GM19238 (cell line): ENCODE results near the gene SMIM5.
A peak's percentile ranks its signal among the peaks of the same experiment; 100 is the strongest.
"Not testable (repeated sequence)": the region's sequence is repeated elsewhere in the genome, so short reads cannot be mapped to it uniquely, and the experiment has no call there.

Source experiments
- DNase-seq: peaks from one replicate; pipeline ENCODE4 v3.0.0; 2011; ENCODE audit warnings: low spot score; ENCODE audit not compliant: insufficient read length

The SMIM5 gene

DNA sequence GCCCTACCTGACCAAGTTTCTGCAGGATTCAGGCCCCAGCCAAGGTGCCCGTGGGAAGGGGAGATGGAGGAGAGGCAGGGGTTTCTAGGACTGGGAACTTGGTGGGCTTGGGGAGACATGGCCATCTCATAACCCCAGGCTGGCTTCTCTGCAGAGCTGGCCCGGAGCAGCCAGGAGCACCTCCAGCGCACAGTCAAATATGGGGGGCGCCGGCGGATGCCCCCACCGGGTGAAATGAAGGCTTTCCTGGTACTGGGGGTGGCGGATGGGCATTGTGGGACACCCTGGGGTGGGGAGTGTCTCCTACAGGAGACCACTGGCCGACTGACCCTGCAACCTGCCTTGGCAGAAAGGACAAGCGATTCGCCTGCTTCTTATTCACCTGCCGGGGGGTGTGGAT, 9.2 kb upstream of the SMIM5 start:
- DNase-seq = no peak

GRCh38 chr17:75624714-75625345, 8.4 kb upstream of the SMIM5 start:
- DNase-seq = no peak

DNA sequence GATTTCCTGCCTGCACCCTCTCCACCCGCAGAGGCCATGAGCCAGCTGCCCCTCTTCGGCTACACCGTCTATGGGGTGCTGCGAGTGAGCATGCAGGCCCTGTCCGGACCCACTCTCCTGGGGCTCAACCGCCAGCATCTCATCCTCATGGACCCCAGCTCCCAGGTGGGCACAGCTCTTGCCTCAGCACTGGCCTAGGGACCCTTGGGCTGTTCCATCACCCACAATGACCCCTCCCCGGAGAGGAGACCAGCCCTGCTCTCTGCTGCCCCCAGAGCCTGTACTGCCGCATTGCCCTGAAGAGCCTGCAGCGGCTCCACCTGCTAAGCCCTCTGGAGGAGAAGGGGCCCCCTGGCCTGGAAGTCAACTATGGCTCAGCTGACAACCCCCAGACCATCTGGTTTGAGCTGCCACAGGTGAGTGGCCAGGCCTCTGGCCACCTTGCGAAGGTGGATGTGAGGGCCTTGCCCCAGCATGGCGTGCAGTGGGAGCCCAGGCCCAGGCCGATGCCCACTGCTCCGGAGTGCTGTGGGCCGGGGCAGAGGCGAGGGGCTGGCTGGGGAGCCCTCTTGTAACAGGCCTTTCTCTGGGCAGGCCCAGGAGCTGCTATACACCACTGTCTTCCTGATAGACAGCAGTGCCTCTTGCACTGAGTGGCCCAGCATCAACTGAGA, 7.3 kb upstream of the SMIM5 start:
- peak; percentile 59 for DNase-seq

GRCh38 chr17:75626496-75627038, 6.7 kb upstream of the SMIM5 start:
- DNase-seq = no peak

DNA sequence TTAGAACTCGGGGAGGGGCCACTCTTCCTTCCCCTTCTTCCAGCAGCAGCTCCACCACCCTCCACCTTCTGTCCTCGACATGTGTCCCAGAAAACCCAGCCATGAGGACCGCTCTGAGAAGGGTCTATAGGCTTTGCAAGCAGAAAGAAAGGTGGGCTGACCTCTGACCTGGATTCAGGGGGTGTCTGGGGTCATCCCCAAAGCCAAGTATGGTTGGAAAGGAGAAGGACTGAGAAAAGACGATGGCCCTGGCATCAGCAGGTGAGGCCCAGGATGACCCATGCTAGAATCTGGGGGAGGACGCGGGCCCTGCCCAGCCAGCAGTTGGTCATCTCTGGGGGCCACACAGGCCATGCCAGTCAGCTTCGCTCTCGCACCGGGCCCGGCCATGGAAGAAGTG, 6.1 kb upstream of the SMIM5 start:
- DNase-seq = no peak

DNA sequence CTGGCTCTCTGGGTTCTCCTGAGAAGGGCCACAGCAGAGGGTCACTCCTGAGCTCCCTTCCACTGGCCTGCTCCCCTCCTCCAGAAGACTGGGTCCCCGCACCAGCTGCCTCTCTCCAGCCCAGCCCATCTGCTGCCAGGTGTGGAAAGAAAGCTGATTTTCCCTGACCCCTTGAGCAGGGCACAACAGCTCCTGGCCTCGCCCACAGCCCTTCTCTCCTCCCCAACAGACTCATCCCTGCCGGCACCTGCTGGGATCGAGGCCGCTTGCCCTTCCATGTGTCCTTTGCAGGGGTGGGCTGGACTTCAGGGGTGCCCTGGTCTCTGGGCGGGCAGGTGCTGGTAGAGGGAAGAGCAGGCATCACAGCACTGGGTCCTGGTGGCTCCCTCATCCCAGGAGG, 4.8 kb upstream of the SMIM5 start:
- no peak for DNase-seq

GRCh38 chr17:75629157-75629556, 4.1 kb upstream of the SMIM5 start:
- no peak for DNase-seq

DNA sequence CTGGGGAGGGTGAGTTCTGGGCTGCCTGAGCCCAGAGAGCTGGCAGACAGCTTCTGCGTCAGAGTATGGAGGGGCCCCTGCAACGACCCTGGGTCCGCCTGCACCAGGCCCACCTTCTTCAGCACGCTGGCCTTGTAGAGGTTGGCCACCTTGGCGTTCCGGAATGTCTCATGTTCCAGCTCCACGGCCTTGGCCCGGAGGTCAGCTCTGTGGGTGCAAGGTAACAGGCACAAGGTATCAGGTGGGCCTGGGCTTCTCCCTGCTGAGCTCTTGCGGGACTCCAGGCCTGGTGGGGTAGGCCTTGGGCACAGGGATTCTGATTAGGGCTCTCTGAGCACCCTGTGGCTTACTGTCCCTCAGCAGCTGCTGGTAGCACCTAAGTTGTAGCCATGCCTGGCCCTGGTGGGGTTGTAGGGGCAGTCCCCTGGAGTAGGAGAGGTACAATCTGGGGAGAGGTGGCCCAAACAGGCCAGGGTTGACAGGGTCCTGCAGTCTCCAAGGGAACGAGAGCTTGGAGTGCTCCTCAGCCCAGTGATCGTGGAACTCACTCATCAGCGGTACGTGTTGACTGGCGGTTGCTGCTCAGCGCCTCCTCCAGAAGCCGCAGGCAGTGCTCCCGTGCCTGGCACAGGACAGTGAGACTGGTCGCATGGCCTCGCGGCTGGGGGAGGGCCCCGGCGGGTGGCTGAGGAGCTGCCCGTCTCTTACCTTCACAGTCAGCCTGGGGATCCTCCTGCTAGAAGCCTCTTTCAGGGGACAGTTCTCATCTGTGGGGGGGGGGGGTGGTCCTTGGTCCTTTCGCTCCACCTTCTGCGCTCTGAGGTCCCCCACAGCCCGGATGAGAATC, 2.9 kb upstream of the SMIM5 start:
- DNase-seq = no peak

GRCh38 chr17:75631353-75631752, 1.9 kb upstream of the SMIM5 start:
- no peak for DNase-seq

GRCh38 chr17:75632428-75632827, 806 bp upstream of the SMIM5 start:
- no peak for DNase-seq

- DNase-seq = peak; percentile 82
Observed at GRCh38 chr17:75633486-75634375, 497 bp downstream of the SMIM5 start.

- DNase-seq = no peak
Observed at GRCh38 chr17:75634376-75634740, 1.1 kb downstream of the SMIM5 start.

- DNase-seq = no peak
Observed at GRCh38 chr17:75634754-75635609, 1.7 kb downstream of the SMIM5 start.

DNA sequence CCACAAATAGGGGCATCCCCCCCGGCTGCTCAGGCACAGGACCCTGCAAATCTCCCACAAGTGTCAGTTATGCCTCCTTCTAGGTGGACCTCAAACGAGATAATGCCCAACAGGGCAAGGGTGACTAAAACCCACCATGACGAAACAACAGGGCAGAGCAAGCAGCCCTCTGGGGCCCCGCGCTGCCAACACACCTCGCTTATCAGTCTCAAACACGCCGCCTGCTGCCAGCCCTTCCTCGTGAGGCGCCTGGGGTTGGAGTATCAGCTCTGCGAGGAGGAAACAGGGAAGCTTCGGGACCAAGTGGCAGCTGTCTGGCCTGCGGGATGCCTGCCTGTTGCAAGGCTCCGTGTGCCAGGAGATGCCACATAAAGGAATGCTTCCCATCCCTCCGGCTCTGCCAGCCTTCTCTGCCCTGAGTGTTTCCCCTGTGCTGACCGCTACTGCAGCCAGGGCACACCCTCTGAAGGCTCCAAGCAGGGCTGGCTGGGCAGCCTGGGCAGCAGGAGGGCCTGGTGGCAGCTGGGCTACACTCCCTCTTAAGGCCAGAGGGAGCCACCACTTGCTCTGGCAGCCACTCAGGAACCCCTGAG, 2.5 kb downstream of the SMIM5 start:
- DNase-seq = no peak

DNA sequence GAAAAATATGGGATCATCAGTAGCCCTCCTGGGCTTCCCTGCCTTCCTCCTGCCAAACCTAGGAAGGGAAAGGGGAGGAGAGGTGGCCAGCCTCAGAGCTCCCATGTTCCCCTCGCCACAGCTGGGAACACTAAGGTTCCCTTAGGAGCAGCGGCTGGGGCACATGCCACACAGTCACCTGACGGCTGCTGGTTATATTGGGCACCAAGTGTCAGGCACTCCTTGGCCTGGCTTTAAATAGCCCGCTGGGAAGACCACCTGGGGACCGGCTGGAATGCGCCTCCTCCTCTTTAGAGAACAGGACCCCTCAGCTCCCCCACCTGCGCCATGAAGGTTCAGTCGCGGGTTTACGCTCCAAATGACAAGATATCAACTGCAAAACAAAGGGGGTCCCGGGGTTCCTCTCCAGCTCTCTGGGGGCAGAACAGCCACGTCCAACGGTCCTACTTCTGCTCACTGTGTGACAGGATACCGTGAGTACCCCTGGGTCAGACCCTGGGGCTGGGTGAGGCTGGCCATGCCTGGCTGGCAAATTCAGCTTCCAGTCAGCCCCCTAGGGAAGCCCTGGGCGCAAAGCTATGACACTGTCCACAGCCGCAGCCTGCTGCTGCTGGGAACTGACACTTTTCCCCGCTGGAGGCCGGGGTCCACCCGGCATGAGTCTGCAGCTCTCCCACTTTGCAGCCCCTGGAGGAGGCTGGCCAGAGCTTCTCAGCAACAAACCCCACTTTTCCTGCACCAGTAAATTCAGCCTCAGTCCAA, 3.3 kb downstream of the SMIM5 start:
- no peak for DNase-seq

GRCh38 chr17:75637143-75637538, 3.9 kb downstream of the SMIM5 start:
- no peak for DNase-seq

DNA sequence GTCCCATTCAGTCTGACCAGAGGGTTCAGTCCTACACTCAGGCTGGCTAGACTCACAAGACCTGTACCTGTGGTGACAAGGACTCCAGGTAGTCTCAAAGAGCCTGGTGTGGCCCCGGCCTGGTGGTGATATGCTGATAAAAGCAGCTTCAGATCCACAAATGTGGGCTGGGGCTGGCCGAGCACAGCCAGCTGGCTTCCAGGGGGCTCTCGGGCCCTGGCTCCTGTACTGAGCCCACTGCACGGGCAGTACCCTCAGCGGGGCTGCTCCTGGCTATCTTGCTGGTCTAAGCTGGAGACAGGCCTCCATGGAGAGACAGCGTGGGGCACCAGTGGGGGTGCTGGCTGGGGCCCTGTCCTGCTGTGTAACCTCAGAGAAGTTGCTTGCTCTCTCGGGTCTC, 4.3 kb downstream of the SMIM5 start:
- no peak for DNase-seq

- not testable (repeated sequence) for DNase-seq
Observed at GRCh38 chr17:75638039-75638438, 4.8 kb downstream of the SMIM5 start.

GRCh38 chr17:75638893-75639292, 5.7 kb downstream of the SMIM5 start:
- no peak for DNase-seq
